Measurements from ENCODE around the gene NTRK3.

- TF ChIP-seq CTCF (IDR thresholded peaks at IDR 0.05), result no peak
- TF ChIP-seq POLR2A (IDR thresholded peaks at IDR 0.05), result no peak
Observed at GRCh38 chr15:88091444-88092016, 165.0 kb downstream of the NTRK3 start.
